Activated CD8-positive, alpha-beta memory T cell treated with anti-CD3 and anti-CD28 coated beads for 1 hour (primary cell): ENCODE data around the gene REEP2.

Experiments
- DNase-seq, 2 donors: peaks; one replicate each; pipeline ENCODE4 v3.0.0-alpha.2; 2020; ENCODE audit warnings: low read depth in 1 of 2; ENCODE audit errors: extremely low read depth in 1 of 2

REEP2 gene

DNA sequence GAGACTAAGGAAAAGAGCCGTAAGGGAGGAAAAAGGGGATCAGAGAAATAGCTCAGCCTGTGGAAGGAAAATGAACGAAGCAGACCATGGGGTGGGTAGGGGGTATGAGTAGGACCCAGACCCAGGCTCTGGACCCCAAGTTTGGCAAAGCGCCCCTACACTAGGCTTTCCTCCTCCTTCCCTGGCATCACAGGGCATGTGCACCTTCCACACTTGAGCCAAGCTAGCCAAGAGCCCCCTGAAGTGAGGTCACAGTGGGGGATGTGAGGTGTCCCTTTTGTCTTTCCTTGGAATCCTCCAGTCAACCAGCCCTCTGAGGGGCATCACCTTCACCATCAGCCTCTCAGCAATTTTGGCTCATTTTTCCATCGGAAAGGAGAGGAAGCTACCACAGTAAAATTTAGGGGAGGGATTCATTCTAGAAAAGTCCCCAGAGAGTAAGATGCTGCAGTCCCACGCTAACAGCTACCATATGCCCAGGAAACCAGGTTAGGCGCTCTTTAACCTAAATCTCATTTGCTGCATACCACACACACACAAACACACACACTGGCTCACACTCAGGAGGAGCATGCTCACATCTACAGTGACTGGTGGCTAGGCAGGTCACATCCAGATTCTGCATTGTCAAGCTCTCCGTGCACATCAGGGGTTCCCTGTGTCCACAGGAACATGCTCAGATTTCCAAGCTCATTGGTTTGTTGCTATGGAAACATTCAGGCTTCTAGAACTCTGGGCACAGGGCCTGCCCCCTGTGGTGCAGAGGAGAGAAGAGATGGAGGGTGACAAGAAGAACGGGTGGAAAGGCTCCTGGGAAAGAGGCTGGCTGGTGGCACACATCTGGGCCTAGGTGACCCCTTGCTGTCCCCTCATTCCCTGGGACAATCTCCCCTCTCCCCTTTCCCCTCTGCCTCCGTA, 9.9 kb downstream of the REEP2 start:
- DNase-seq: no peak

DNA sequence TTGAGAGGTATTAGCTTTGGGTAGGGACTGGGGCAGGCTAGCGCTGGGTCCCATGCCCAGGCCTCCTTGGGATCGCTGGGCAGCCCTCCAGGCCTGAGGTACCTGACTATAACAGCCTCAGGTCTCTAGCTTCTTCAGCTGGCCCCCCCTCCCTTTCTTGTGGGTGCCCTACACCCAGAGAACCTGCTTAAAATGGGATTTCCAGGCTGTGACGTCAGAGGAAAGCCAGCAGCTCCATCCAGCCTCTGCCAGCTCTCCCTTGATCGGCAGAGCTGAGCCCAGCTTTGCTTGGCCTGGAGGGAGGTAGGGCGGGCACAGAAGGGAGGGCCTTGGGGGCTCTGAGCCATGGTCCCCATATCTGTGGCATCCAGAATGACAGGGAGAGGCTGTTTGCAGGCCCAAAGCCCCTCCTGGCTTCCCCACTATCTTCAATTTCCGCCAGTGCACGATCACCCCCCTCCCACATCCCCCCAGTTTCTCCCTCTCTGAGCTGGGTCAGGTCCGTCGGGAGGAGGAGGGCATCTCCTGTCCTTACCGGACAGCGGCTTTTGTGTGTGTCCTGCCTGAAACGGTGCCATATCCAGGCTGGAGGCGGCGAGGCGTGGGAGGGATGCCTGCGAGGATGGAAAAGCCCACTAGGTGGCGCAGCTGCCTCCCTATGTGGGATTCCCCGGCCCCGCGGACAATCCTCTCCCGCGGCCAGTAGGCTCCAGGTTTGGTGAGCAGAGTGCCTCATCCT, 10.8 kb downstream of the REEP2 start:
- peak; percentile 42 to 62 for DNase-seq

DNA sequence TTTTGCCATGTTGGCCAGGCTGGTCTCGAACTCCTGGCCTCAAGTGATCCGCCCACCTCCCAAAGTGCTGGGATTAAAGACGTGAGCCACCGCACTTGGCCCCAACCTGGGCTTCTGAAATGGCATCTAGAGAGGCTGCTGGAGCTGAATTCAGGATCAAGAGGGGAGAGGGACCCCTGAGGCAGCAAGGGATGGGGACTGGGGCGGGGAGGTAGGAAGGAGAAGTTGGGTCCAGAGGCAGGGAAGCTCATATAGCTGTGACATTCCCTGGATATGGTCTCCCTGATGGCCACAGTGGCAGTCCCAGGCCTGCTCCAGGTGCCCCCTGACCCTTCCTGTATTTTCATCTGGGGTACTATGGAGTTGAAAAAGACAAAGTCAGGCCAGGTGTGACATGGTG, 12.1 kb downstream of the REEP2 start:
- no peak for DNase-seq

DNA sequence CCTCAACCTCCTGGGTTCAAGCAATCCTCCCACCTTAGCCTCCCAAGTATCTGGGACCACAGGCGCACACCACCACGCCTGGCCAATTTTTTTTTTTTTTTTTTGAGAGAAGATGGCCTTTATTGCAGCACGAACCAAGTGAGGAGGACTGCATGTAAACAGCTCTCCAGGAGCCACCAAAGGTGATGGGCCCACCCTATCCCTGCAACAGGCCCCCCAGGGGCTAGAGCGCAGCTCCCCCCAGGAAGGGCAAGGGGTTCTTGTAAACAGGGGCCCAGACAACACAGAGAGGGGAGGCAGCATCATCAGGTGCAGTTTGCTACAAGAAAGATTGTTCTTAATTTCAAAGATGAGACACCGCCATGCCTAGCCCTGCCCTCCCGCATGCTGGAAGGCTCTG, 13.9 kb downstream of the REEP2 start:
- no peak for DNase-seq

DNA sequence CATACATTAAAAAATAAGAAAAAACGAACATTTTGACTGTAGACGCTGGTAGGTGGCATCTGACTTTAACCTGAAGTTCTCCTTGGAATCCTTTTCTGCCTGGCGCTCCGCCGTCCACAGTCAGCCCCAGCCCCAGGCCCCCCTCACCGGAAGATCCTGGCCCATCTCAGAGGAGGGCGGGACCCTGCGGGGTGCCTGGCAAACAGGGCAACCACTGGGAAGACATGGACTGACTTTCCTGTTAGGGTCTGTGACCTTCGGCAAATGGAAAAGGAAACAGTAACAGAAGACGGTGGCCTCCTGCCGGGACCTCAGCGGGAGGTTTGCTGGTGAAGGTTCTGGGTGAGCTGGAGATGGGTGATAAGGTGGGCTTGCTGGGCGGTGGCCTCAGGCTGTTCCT, 14.7 kb downstream of the REEP2 start:
- DNase-seq: no peak

DNA sequence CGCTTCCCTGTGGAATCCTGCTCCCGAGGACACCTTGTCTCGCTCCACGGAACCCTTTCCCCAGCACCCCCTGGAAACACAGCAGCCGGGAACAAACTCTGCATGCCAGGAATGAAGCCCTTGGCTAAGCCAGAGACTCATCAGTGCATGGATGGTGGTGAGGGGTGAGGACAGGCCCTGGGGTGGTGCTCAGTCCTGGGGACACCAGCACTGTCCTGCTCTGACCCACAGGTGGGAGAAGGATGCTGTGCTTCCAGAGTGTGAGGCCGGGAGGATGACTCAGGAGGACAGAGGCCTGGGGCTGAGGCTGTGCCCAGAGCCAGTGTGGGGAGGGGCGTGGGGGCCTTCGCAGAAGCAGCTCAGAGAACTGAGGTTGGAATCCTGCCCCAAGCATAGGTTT, 15.3 kb downstream of the REEP2 start:
- DNase-seq: no peak

DNA sequence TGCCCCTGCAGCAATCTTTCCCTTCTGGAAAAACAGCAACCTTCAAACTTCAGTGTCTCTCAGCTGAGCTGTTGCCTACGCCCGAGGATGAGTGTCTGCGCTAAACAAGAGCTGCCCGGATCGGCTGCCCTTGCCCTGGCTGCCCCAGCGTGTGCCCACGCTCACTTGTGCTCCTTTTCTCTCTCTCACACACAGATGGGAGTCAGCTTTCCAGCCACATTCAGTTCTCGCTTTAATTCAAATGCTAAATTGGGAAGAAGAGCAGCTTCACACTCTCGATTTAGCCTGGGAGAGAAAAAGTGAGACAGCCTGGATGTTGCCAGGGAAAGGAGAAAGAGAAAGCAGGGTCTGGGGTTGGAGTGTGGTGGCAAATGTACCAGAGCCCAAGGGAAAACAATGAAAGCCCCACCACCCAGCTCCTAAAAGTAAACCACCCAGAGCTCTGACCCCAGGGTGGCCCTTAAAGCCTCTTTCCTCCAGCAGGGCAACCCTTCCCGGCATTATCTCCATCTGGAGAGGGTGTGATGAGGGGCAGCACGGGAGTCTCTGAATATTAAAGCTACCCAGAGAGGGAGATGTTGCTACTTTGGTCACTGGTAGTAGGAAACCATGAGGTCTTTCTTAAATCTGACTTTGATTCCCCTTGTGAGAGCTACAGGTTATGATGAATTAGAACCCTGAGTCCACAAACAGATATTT, 16.5 kb downstream of the REEP2 start:
- no peak for DNase-seq

DNA sequence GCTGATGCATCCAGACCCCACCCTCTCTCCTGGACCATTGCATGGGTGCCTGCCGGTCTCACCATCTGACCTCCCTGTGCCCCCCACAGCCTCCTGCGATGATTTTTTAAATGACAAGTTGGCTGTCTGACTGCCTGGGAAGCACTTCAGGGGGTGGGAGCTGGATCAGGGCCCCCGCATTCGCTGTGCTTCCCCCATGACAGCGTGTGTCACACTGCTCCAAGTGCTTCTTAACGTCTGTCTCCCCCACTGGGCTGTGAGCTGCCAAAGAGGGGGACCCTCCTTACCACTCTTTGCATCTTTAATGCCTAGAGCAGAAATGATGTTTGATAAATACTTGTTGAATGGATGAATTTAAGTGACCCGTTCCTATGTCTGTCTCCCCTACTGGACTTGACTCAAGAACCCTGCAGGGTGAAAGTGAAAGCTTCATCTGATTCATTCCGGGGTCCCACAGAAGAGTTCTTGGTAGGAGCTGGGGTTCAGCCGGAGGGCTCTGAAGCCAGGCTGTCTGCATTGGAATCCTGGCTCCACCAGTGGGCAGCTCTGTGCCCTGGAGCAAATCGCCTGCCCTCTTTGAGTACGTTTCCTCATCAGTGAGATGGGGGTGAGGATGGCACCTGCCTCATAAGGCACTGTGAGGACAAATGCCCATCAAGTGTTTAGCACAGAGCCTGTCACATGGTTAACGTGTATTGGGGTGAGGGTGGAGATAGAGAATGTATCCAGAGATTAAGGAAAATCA, 18.8 kb downstream of the REEP2 start:
- DNase-seq: no peak

DNA sequence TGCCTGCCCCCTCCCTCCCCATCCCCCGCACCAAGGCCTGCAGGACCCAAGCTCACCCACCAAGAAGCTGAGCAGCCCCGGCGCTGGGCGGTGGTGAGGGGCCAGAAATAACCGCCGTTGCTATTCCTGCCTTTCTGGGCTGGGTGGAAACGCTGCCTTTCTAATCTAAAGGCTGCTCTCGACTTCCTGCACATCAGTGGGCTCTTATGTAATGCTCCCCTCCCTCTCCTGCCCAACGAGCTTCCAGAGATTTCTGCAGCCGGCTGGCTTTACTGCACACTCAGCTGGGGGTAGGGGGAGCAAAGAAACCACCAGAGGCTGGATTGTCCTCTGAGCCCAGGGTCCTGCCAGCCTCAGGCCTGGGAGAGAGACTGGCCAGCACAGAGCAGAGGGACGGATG, 19.5 kb downstream of the REEP2 start:
- no peak for DNase-seq

DNA sequence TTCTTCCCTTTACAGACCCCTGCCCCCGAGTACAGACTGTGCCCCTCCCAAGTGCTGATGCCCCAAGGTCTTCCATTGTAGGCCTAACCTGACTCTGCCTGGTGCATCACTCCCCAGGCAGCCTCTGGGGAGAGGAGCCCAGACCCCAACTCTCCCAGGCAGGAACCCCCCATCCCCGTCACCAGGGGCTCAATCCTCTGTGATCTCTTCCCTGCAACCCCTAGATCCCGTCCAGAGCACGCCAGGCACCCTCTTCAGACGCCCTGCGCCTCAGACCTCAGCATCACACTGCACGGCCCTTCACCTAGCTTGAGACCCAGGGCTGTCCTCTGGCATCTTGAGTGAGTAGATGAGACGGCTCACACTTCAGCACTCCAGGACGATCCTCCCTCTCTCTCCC, 20.0 kb downstream of the REEP2 start:
- no peak for DNase-seq

DNA sequence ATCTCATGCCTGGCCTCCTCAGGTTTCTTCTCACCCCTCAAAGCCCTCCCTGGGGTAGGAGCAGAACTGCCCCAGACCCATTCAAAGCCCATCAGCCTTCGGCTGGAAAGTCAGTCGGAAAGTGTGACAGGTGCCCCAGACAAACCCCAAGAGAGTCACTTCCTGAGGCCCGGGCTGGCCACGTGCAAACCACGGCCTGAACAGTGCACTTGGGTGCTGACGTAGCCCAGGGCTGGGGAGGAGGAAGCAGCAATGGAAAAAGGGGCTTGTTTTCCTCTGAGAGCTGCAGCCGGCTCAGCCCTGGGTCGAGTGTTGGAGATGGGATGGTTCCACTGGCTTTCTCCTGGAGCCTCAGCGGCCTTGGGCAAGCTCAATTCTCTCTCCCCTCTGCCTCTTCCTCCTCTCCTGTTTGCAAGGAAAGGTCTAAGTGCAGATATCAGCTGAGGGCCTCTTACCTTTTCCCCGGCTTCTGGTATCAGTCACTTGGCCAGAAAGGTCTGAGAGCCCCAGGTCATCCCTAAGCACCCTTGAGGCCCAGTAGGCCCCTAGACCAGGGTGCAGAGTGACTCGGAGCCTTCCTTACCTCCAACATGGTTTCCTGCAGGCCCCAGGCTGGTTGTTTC, 20.6 kb downstream of the REEP2 start:
- peak; percentile 68 to 81 for DNase-seq

DNA sequence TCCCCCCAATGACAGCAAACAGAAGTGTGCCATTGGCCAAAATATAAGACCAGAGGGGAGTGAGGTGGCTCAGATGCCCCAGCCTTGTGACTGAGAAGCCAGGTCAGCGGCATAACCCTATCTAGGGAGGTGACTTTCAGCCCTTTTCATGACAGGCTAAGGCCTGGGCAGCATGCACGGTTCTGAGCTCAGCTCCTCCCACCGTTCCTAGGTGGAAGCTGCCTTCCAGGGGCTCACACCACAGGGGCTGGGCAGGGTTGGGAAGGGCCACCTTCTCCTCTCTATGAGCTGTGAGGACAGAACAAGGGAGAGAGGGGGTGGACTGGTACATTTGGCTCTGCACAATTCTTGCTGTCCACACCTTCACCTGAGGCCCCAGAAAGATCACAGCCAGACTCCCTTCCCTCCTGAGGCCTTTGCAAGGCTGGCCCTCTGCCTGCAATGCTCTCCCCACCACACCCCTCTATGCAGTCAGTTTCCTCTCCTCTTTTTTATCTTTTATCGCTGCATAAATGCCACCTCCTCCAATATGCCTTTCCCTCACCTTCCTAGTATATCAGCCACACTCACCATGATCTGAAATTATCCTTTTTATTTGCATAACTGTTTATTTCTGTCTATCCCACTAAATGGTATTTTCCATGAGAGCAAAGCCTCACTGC, 21.3 kb downstream of the REEP2 start:
- DNase-seq: no peak

DNA sequence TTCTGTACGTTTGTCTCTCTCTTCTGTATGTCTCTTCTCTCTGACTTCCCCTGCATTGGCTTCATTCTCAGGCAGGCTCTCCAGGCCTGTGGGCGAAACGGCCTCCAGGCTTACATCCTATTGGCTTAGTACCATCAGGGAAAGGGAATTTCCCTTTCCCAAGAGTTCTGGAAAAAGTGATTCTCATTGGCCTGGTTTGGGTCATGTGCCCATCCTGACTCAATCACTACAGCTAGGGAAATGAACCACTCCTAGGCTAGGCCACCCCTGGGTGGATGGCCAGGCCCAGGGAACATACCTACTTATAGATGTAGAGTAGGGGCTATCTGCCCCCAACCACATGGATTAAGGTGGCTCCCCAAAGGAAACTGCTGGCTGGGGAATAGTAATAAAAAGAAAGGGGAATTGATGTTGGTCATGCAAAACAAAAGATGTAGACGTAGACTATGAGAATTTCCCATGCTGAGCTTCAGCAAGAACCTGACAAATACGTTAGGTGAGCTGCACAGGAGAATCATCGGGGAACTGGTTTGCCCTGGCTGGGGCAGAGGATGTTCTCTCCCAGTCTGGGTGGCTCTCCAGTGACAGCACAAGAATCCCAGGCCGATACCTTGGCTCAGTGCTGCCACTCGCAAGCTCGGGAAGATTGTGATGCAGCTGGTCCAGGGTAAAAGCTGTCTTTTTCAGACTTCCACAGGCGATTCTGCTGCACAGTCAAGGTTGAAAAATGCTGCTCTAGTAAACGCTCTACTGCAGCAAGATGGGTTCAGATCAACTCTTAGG, 22.7 kb downstream of the REEP2 start:
- no peak for DNase-seq

DNA sequence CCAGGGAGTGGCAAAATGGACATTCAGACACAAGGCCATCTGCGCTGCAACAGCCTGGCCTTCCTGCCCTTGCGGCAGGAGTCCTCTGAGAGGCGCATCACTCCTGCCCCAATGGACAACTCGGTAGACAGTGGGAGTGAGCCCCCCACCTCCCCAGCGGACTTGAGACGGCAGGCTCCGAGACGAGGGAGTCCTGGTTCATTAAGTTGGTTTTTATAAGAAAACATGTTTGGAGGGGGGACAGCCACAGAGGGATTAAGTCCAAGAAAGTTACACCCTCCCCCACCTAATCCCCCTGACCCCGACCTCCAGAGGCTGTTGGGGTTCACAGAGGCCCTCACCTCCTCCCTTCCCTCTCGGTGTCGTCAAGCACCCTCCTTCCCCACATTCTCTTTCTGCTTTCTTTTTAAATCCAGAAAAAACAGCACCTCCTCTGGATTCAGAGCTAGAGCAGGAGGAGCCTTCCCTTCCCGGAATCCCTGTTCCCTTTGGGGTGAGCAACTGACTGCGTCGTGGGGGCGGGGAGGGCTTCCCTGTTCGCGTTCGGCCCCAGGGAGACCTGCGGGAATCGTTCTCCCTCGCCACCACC, 24.7 kb downstream of the REEP2 start:
- DNase-seq: no peak

DNA sequence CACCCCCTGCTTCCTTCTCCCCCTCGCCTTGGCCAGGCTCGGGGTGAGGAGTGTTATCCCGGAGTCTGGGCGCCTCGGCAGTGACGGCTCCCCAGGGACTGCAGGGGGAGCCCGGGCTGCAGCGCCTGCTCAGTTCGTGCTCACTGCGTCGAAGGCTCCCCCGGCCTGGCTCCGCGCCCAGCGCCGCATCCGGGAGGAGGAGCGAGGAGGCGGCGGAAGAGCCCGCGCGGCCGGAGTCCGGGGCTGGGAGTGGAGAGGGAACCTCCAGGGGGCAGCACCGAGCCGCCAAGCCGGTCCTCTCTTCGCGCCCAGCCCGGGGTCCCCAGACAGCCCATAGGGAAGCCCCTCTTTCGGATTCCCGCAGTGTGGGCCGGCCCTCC, 25.1 kb downstream of the REEP2 start:
- peak; percentile 82 to 91 for DNase-seq

DNA sequence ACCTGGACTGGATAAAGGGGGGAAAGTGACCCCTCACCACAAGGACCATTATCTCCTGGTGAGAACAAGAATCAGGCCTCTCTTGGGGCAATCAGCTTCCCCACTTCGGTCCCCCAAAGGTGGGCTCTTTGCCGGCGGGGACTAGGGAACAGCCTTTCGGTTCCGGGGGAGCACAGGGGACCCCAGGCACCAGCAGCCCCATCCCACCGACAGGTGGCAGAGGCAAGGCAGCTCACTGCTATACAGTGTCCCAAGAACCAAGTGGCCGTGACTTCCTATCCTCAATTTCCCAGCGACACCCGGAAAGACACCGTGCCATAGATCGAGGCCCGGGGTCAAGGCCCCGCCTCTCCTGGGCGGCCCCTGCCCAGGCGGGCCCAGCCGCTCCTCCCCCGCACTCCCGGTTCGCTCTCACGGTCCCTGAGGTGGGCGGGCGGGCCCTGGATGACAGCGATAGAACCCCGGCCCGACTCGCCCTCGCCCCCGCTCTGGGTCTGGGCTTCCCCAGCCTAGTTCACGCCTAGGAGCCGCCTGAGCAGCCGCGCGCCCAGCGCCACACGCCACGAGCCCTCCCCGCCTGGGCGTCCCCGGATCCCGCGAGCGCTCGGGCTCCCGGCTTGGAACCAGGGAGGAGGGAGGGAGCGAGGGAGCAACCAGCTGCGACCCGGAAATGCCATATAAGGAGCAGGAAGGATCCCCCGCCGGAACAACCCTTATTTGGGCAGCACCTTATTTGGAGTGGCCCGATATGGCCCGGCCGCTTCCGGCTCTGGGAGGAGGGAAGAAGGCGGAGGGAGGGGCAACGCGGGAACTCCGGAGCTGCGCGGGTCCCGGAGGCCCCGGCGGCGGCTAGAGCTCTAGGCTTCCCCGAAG, 25.8 kb downstream of the REEP2 start:
- DNase-seq: peak; percentile 89 to 93

DNA sequence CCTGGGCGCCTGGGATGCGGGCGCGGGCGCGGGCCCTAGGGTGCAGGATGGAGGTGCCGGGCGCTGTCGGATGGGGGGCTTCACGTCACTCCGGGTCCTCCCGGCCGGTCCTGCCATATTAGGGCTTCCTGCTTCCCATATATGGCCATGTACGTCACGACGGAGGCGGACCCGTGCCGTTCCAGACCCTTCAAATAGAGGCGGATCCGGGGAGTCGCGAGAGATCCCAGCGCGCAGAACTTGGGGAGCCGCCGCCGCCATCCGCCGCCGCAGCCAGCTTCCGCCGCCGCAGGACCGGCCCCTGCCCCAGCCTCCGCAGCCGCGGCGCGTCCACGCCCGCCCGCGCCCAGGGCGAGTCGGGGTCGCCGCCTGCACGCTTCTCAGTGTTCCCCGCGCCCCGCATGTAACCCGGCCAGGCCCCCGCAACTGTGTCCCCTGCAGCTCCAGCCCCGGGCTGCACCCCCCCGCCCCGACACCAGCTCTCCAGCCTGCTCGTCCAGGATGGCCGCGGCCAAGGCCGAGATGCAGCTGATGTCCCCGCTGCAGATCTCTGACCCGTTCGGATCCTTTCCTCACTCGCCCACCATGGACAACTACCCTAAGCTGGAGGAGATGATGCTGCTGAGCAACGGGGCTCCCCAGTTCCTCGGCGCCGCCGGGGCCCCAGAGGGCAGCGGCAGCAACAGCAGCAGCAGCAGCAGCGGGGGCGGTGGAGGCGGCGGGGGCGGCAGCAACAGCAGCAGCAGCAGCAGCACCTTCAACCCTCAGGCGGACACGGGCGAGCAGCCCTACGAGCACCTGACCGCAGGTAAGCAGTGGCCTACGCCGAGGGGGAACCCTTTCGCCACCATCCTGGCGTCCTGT, 26.6 kb downstream of the REEP2 start, which contains the start of gene EGR1:
Gene EGR1 (plus strand): TSS at position 219 of the 864 bp plus-strand sequence. CDS start 283 bp downstream, at position 502.
- DNase-seq: peak; percentile 89 to 93
